ENCODE data around the gene OLFM1. TPM values are rescaled to one million over a fixed set of nuclear protein-coding genes. Genes with fewer than 3 reads are reported as not detected.

OLFM1 gene
- total RNA-seq, 1 donor from 2014 or later, result not detected

GRCh38 chr9:135139366-135139959 is 52.0 kb downstream of the OLFM1 start:
- no peak for DNase-seq (ENCODE audit: low read depth)

DNA sequence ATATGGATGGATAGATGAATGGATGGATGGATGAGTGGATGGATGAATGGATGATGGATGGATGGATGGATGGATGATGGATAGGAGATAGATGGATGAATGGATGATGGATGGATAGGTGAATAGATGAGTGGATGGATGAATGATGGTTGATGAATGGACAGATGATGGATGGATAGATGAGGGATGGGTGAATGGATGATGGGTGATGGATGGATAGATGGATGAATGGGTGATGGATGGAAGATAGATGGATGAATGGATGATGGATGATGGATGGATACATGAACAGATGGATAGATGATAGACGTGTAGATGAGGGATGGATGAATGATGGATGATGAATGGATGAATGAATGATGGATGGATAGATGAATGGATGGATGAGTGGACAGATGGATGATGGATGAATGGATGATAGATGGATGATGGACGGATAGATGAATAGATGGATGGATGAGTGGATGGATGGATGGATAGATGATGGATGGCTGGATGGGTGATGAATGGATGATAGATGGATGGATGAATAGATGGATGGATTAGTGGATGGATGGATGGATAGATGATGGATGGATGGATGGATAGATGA is 53.8 kb downstream of the OLFM1 start:
- TF ChIP-seq CTCF (conservative IDR thresholded peaks at IDR 0.05; ENCODE audit: low read depth, low read length), result no peak
- no peak for DNase-seq (ENCODE audit: low read depth)
- no peak overlapping the region for H3K4me3 ChIP-seq (ENCODE audit: low read depth, low read length)

More at GRCh38 chr9:135139366-135139959, 52.0 kb downstream of the OLFM1 start:
- TF ChIP-seq CTCF (conservative IDR thresholded peaks at IDR 0.05; ENCODE audit: low read depth, low read length), result no peak
- H3K4me3 ChIP-seq (ENCODE audit: low read depth, low read length), result no peak overlapping the region

- H3K4me3 ChIP-seq (ENCODE audit: low read depth, low read length), result no peak overlapping the region
- TF ChIP-seq CTCF (conservative IDR thresholded peaks at IDR 0.05; ENCODE audit: low read depth, low read length), result no peak
Observed at GRCh38 chr9:135144581-135145170, 57.2 kb downstream of the OLFM1 start.

GRCh38 chr9:135145312-135145711 is 57.8 kb downstream of the OLFM1 start:
- H3K4me3 ChIP-seq (ENCODE audit: low read depth, low read length), result no peak overlapping the region
- no peak for TF ChIP-seq CTCF (conservative IDR thresholded peaks at IDR 0.05; ENCODE audit: low read depth, low read length)
- no peak for DNase-seq (ENCODE audit: low read depth)

More at GRCh38 chr9:135144581-135145170, 57.2 kb downstream of the OLFM1 start:
- DNase-seq (ENCODE audit: low read depth), result no peak

GRCh38 chr9:135146241-135146640 is 58.8 kb downstream of the OLFM1 start:
- DNase-seq (ENCODE audit: low read depth), result no peak
- H3K4me3 ChIP-seq (ENCODE audit: low read depth, low read length), result no peak overlapping the region
- no peak for TF ChIP-seq CTCF (conservative IDR thresholded peaks at IDR 0.05; ENCODE audit: low read depth, low read length)

DNA sequence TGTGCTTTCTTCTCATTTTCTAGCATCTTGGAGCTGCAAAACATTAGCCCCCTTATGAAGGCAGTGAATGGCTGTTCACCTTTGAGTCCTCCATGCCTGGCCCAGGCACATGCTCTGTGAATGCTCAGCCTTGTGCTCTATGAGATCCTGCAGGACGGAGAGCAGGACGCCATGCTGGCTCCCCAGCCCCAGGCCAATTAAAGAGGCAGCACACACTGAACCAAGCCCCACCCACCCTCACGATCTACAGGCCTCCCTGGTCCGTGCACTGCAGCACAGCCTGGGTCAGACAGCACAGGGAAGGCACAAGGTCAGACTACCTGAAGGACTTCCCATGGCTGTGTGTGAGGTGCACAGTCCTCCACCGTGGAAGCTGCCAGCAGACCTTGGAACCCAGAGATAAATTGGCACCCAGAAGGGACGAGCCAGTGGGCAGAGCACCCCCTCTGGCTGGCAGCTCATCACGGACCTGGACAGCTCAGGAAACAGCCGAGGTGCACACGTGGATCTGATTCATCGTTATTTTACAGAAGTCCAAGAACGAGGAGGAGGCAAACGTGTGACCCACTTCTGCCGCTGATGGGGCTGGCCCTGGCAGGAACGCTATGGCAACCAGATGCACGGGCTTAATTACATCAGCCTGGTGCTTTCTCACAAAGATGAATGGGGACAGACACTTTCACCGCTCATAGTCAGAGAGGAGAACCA is 59.5 kb downstream of the OLFM1 start:
- no peak overlapping the region for H3K4me3 ChIP-seq (ENCODE audit: low read depth, low read length)
- no peak for DNase-seq (ENCODE audit: low read depth)
- TF ChIP-seq CTCF (conservative IDR thresholded peaks at IDR 0.05; ENCODE audit: low read depth, low read length), result no peak

Data from epithelial cell of proximal tubule (primary cell).